NT2/D1 (cell line): ENCODE measurements around the gene GRAMD4.
"Not testable (repeated sequence)": the region's sequence is repeated elsewhere in the genome, so short reads cannot be mapped to it uniquely, and the experiment has no call there.

Source experiments
- DNase-seq: peaks from one replicate; pipeline ENCODE4 v3.0.0-alpha.2; 2011; ENCODE audit warnings: low read depth, low spot score
- H3K27me3 ChIP-seq: 2 replicates; pipeline ENCODE4 v1.6.0; 2011; ENCODE audit warnings: mild to moderate bottlenecking; ENCODE audit not compliant: insufficient read length, insufficient read depth
- H3K36me3 ChIP-seq: 2 replicates; pipeline ENCODE4 v1.6.1; 2011; ENCODE audit warnings: mild to moderate bottlenecking, low read length, mixed read lengths; ENCODE audit not compliant: insufficient read depth, insufficient read length
- H3K4me1 ChIP-seq: 2 replicates; pipeline ENCODE4 v1.5.1; 2011; ENCODE audit not compliant: insufficient read depth, insufficient read length
- H3K4me3 ChIP-seq: 2 replicates; pipeline ENCODE4 v1.5.1; 2011; ENCODE audit warnings: low read depth; ENCODE audit not compliant: insufficient read length
- H3K9ac ChIP-seq: 2 replicates; pipeline ENCODE4 v1.6.0; 2011; ENCODE audit warnings: low read depth; ENCODE audit not compliant: insufficient read length
- H3K9me3 ChIP-seq: 2 replicates; pipeline ENCODE4 v1.5.1; 2011; ENCODE audit warnings: mild to moderate bottlenecking, low read length; ENCODE audit not compliant: insufficient read depth
- SUZ12 ChIP-seq: IDR thresholded peaks from 2 replicates; pipeline ENCODE4 v1.6.1; 2011; ENCODE audit not compliant: insufficient read length, insufficient read depth; ENCODE audit errors: extremely low read depth
- YY1 ChIP-seq: IDR thresholded peaks from 2 replicates; pipeline ENCODE4 v1.6.1; 2011; ENCODE audit not compliant: insufficient read length, insufficient read depth
- ZNF274 ChIP-seq: IDR thresholded peaks from 2 replicates; pipeline ENCODE4 v1.6.1; 2011; ENCODE audit warnings: mild to moderate bottlenecking, low read depth, low read length

Gene GRAMD4

DNA sequence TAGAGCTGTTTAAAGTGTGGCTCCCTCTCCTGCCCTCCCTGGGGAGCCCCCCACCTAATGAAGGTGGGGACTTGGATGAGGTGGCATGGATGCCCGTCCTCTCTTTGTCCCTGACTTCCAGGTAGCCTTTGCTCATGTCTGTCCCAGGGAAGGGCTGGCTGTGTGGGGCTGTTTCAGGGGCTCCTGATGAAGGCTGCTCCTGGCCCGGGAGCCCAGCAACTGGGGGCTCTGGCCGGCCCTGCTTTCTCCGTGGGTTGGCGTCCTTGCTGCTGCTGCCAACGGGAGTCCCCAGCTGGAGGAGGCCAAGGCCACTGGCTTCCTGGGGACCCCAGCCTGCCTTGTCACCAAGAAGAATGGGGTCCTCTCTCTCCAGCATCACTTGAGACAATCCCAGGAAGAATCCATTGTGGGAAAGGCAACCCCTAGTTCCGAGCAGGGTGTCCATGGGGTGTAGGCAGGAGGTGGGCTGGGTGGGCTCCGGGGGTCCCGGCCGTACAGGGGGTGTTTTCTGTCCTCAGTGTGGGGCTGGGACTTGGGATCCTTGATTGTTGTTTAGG is 13.2 kb downstream of the GRAMD4 start:
- TF ChIP-seq SUZ12 (no peak), ZNF274 (no peak), YY1 (no peak)
- no peaks in the 10 kb centered on the region for H3K27me3 ChIP-seq
- no peaks in the 10 kb centered on the region for H3K9me3 ChIP-seq
- H3K4me3 ChIP-seq: no peak overlapping the region
- H3K4me1 ChIP-seq: peaks cover 7% of the 10 kb centered on the region
- no peak for DNase-seq
- no peaks in the 10 kb centered on the region for H3K36me3 ChIP-seq
- H3K9ac ChIP-seq: no peak overlapping the region

DNA sequence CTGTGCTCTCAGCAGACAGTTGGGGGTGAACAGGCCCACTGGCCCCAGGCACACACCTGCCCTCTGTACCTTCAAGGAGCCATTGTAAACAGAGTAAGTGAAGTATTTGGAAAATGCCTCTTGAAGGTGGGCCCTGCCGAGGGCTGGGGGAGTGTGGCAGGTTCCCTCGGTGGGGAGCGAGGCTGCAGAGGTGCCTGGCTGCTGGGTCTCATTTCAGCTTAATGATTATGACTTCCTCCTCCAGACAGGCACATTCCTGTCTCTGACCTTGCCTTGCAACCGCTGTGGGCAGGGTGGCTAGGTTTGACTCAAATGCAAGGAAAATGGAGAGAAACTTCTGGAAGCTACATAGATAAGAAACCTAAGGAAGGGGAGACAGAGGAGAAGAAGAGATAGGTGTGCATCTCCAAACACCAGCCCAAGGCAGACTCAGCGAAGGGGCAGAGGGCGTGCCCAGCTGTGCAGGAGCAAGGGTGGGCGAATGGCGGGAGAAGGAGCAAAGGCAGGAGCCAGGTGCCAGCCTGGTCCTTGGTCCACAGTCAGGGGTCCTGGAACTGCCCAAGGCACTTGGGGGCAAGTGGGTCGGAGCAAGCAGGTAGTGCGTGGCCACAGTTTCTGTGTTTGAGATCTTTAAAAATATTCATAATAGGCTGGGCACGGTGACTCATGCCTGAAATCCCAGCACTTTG is 14.0 kb downstream of the GRAMD4 start:
- Histone ChIP-seq H3K4me1 (peaks cover 7% of the 10 kb centered on the region), H3K27me3 (no peaks in the 10 kb centered on the region), H3K9me3 (no peaks in the 10 kb centered on the region), H3K4me3 (no peak overlapping the region), H3K9ac (no peak overlapping the region), H3K36me3 (no peaks in the 10 kb centered on the region)
- TF ChIP-seq ZNF274 (no peak), YY1 (no peak), SUZ12 (no peak)
- no peak for DNase-seq

GRCh38 chr22:46634973-46635685 is 14.9 kb downstream of the GRAMD4 start:
- not testable (repeated sequence) for H3K9ac ChIP-seq, H3K4me3 ChIP-seq, H3K36me3 ChIP-seq, H3K9me3 ChIP-seq, H3K4me1 ChIP-seq, H3K27me3 ChIP-seq, DNase-seq

DNA sequence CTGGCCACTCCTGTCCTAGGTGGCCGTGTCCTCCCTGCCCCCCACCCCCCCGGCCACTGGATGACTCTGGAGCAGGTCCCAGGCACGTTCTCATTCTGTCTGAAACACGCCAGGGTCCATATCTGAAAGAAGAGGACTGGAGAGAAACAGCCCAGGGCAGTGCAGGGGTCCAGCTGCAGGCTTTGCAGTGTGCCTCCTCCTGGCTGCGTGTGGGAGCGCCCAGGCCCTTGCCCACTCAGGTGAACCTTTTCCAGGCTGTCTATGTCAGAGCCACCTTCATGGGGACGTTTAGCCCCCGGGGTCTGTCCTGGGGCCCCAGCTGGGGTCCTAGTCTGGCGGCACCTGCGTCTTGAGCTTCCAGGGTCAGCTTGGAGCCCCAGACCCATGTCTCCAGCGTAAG is 15.6 kb downstream of the GRAMD4 start:
- no peak for TF ChIP-seq SUZ12
- no peak for TF ChIP-seq ZNF274
- no peak for TF ChIP-seq YY1
- H3K4me3 ChIP-seq: no peak overlapping the region
- no peaks in the 10 kb centered on the region for H3K36me3 ChIP-seq

GRCh38 chr22:46636221-46637002 is 16.2 kb downstream of the GRAMD4 start:
- Histone ChIP-seq H3K4me1 (peaks cover 9% of the 10 kb centered on the region), H3K4me3 (no peak overlapping the region), H3K27me3 (no peaks in the 10 kb centered on the region), H3K9ac (peak overlapping the region; percentile 5), H3K36me3 (no peaks in the 10 kb centered on the region), H3K9me3 (no peaks in the 10 kb centered on the region)
- no peak for DNase-seq
- TF ChIP-seq ZNF274: no peak
- no peak for TF ChIP-seq YY1
- no peak for TF ChIP-seq SUZ12

More for the DNA sequence above, 15.6 kb downstream of the GRAMD4 start:
- Histone ChIP-seq H3K4me1 (peaks cover 9% of the 10 kb centered on the region), H3K9me3 (no peaks in the 10 kb centered on the region), H3K27me3 (no peaks in the 10 kb centered on the region), H3K9ac (no peak overlapping the region)
- DNase-seq: no peak

GRCh38 chr22:46637711-46638600 is 17.8 kb downstream of the GRAMD4 start:
- Histone ChIP-seq H3K4me3 (no peak overlapping the region), H3K36me3 (no peaks in the 10 kb centered on the region), H3K27me3 (no peaks in the 10 kb centered on the region), H3K9ac (no peak overlapping the region), H3K4me1 (peaks cover 9% of the 10 kb centered on the region), H3K9me3 (no peaks in the 10 kb centered on the region)
- no peak for DNase-seq
- TF ChIP-seq SUZ12 (no peak), YY1 (no peak), ZNF274 (no peak)
